ENCODE results near the gene CRELD2.

DNA sequence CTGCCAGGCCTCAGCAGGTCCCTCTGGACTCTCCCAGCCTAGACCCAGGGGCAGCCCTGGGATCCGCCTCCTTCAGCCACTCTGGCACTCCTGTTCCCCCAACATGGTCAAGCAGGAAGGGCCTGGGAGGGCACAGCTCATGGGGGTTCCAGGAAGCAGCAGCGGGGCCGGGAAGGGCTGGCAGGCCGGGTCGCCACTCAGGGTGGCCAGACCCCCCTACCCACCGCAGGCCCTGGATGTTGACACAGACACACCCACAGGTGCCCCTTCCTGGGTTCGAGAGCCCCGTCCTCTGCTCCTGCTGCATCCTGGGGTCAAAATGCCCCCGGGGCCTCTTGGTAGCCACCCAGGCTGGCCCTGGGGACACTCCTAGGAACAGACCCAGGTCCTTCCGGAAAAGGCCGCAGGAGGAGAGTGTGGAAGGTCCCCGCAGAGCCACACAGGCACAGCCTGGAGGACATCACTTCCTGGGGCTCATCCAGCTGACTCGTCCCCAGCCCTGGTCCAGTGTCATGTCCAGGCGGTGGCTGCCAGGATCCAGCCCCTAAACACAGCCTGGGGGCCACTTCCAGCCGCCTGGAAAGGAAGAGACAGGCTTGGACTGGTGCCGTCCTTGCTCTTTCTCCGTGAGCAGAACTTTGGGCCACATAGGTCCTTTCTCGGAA, 35.4 kb downstream of the CRELD2 start:
- TF ChIP-seq CTCF (IDR thresholded peaks at IDR 0.05) = no peak
- no peak for TF ChIP-seq POLR2A (IDR thresholded peaks at IDR 0.05)
